Mesothelial cell of epicardium (in vitro differentiated cells): Measurements from ENCODE around the gene RALGPS1. TPM values are rescaled to one million over a fixed set of nuclear protein-coding genes. Genes with fewer than 3 reads are reported as not detected.

Experiments used
- DNase-seq, 2 experiments: peaks; one replicate each; pipeline ENCODE4 v3.0.0; 2021; ENCODE audit warnings: low spot score in 2 of 2; ENCODE audit not compliant: unreplicated experiment in 2 of 2
- H3K27ac Mint-ChIP-seq: 2 replicates; pipeline ENCODE4 v1.8.0; 2021; ENCODE audit warnings: mixed read lengths
- H3K27me3 Mint-ChIP-seq: 2 replicates; pipeline ENCODE4 v1.8.0; 2021; ENCODE audit warnings: low read depth, mixed read lengths
- H3K36me3 Mint-ChIP-seq: 2 replicates; pipeline ENCODE4 v1.8.0; 2021; ENCODE audit warnings: mixed read lengths
- H3K4me1 Mint-ChIP-seq: 2 replicates; pipeline ENCODE4 v1.8.0; 2021; ENCODE audit warnings: mixed read lengths
- H3K4me3 Mint-ChIP-seq: 2 replicates; pipeline ENCODE4 v1.8.0; 2021; ENCODE audit warnings: mild to moderate bottlenecking, moderate library complexity, mixed read lengths
- H3K9me3 Mint-ChIP-seq: 2 replicates; pipeline ENCODE4 v1.8.0; 2021; ENCODE audit warnings: mixed read lengths
- CTCF ChIP-seq: fragments of 200-600 bp; sonication (generic); IDR thresholded peaks from one replicate; pipeline ENCODE4 v1.5.0; 2021; ENCODE audit warnings: antibody characterized with exemption; ENCODE audit not compliant: unreplicated experiment
- total RNA-seq: library from RNA; stranded (reverse); gene quantifications from 3 replicates; pipeline ENCODE4 v1.2.1, GENCODE V29; 2021

RALGPS1 gene
- total RNA-seq, 1 donor from 2014 or later, result 25.6 TPM

- Mint-ChIP-seq H3K4me3 (no peak overlapping the region), H3K9me3 (no peaks in the 10 kb centered on the region), H3K27ac (no peak overlapping the region), H3K27me3 (no peaks in the 10 kb centered on the region), H3K36me3 (no peaks in the 10 kb centered on the region), H3K4me1 (peaks cover 4% of the 10 kb centered on the region)
- TF ChIP-seq CTCF, result no peak
- DNase-seq, result peak in 1 of 2 experiments; percentile 6
Observed at GRCh38 chr9:127128341-127129072, 213.9 kb downstream of the RALGPS1 start.

- Mint-ChIP-seq H3K36me3 (no peaks in the 10 kb centered on the region), H3K4me3 (no peak overlapping the region), H3K27ac (no peak overlapping the region), H3K4me1 (peaks cover 9% of the 10 kb centered on the region), H3K9me3 (no peaks in the 10 kb centered on the region), H3K27me3 (no peaks in the 10 kb centered on the region)
- no peak for DNase-seq
- no peak for TF ChIP-seq CTCF
Observed at GRCh38 chr9:127129073-127129717, 214.6 kb downstream of the RALGPS1 start.

- Mint-ChIP-seq H3K27ac (no peak overlapping the region), H3K4me3 (no peak overlapping the region), H3K4me1 (peaks cover 9% of the 10 kb centered on the region), H3K36me3 (no peaks in the 10 kb centered on the region), H3K9me3 (no peaks in the 10 kb centered on the region), H3K27me3 (no peaks in the 10 kb centered on the region)
- no peak for TF ChIP-seq CTCF
- DNase-seq, result no peak
Observed at GRCh38 chr9:127129718-127130085, 215.1 kb downstream of the RALGPS1 start.

GRCh38 chr9:127130235-127130634 is 215.7 kb downstream of the RALGPS1 start:
- Mint-ChIP-seq H3K4me1 (peaks cover 9% of the 10 kb centered on the region), H3K9me3 (no peaks in the 10 kb centered on the region), H3K27me3 (no peaks in the 10 kb centered on the region), H3K4me3 (no peak overlapping the region), H3K36me3 (no peaks in the 10 kb centered on the region), H3K27ac (no peak overlapping the region)
- TF ChIP-seq CTCF, result no peak
- no peak for DNase-seq

- DNase-seq, result no peak
- no peak for TF ChIP-seq CTCF
- H3K36me3 Mint-ChIP-seq, result no peaks in the 10 kb centered on the region
- H3K4me1 Mint-ChIP-seq, result peaks cover 9% of the 10 kb centered on the region
- H3K27me3 Mint-ChIP-seq, result no peaks in the 10 kb centered on the region
- no peak overlapping the region for H3K4me3 Mint-ChIP-seq
- no peaks in the 10 kb centered on the region for H3K9me3 Mint-ChIP-seq
- no peak overlapping the region for H3K27ac Mint-ChIP-seq
Observed at GRCh38 chr9:127130661-127131538, 216.3 kb downstream of the RALGPS1 start.
